GM19035 (cell line): ENCODE data around the gene TMEM176A.
"Not testable (repeated sequence)": the region's sequence is repeated elsewhere in the genome, so short reads cannot be mapped to it uniquely, and the experiment has no call there.

Experiments
- ATAC-seq: cut with Tn5 transposase; IDR thresholded peaks from one replicate; pipeline ENCODE4 v1.9.1; 2021; ENCODE audit not compliant: unreplicated experiment

TMEM176A gene, protein sequence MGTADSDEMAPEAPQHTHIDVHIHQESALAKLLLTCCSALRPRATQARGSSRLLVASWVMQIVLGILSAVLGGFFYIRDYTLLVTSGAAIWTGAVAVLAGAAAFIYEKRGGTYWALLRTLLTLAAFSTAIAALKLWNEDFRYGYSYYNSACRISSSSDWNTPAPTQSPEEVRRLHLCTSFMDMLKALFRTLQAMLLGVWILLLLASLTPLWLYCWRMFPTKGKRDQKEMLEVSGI

DNA sequence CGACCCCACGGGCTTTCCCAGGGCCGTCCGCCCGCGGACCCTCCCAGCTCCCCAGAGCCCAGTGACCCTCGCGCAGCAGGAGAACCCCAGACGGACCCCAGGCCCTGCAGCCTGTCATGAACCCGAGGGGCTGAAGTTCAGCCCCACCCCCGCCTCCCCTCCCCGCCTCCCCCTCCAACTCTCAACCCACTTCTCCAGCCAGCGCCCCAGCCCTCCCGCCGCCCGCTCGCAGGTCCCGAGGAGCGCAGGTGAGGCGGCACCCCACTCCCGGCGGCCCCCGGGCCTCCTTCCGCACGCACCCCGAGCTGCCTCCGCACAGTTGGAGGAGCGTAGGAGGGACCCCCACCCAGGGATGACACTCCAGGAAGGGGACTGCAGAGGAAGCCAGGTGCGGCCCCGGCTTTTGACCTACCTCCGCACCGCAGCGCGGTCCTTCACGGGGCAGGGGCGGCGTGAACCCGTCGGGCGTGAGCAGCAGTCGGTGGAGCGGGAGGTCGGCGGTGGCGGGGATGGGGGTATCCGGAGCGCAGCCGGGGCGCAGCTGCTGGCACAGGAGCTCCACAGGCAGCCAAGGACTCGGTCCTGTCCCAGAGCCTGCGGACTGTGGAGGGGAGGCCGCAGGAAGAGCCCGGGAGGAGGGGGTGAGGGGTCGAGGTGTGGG lies at the start of gene TMEM176A:
Gene TMEM176A (plus strand): TSS at position 189 of the 661 bp plus-strand sequence. CDS start 782 bp downstream, outside the sequence.
- ATAC-seq, result no peak

DNA sequence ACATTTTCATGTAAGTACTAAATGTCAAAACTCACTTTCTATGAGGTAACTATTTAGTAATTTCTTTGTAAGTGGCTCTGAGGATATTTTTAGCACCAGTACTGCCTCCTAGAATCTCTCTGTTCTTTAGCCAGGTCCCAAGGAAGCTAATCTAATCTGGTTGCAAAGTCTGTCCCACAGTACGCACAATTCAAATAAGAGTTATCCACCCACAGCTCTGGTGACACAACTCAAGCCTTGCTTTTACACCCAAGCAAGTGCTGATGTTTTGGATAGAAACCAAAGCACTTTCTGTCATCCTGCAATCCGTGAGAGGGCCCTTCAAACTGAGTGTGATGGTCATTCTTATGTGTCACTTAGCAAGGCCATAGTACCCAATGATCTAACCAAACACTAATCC lies 48.9 kb upstream of the TMEM176A start:
- no peak for ATAC-seq

DNA sequence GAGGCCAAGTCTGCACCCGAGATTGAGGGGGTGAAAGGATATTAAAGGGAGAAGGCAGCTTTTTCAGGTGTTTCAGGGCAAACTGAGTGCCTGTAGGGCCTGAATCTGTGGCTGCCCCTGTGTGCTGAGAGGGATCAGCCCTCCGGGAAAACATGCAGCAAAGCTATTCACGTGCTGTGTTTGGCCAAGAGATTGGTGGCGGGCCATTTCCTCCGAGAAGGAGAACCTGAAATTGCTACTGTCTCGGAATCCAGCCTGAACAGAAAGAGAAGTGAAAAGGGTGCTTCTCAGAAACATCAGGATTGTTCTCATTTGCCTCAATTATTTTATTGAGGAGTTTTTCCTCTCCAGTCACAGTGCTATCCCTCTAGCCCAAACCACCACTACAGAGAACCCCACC lies 47.3 kb upstream of the TMEM176A start:
- no peak for ATAC-seq

DNA sequence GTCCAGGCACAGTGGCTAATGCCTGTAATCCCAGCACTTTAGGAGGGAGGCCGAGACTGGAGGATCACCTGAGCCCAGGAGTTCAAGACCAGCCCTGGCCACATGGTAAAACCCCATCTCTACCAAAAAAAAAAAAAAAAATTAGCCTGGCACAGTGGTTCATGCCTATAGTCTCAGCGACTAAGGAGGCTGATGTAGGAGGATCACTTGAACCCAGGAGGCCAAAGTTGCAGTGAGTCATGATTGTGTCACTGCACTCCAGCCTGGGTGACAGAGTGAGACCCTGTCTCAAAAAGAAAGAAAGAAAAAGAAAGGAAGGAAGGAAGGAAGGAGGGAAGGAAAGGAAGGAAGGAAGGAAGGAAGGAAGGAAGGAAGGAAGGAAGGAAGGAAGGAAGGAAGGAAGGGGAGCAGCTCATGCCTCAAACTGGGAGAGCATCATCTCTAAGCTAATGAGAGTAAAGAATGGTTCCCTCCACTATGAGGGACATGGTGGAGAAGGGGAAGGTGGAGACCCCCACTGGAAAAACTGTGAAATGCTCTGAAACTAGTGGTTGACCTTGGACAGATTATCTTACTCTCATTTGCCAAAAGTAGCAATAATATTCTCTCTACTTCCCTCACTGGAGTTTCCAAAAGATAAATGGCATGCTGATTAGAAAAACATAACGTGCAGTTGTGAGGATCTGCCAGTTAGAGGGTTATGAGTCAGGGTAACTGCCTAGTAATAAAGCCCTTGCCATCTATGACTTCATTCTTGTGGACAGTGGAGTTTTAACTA lies 46.6 kb upstream of the TMEM176A start:
- ATAC-seq, result no peak

DNA sequence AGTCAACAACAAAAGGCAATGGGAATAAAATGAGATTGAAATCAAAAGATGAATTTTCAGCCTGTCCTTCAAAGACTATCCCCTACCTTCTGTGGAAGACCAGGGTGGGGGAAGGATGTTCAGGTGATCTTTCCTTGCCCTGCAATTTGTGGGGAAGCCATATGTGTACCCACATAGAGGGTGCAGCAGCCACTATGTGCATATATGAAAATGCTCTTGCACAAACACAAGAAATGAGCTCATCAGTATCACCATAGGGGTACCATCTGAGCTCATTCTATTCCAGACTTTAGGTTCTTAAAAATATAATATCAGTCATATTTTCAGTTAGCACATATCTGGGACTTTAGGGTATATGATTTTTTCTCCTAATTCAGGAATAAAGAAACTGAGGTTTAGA lies 45.6 kb upstream of the TMEM176A start:
- no peak for ATAC-seq

DNA sequence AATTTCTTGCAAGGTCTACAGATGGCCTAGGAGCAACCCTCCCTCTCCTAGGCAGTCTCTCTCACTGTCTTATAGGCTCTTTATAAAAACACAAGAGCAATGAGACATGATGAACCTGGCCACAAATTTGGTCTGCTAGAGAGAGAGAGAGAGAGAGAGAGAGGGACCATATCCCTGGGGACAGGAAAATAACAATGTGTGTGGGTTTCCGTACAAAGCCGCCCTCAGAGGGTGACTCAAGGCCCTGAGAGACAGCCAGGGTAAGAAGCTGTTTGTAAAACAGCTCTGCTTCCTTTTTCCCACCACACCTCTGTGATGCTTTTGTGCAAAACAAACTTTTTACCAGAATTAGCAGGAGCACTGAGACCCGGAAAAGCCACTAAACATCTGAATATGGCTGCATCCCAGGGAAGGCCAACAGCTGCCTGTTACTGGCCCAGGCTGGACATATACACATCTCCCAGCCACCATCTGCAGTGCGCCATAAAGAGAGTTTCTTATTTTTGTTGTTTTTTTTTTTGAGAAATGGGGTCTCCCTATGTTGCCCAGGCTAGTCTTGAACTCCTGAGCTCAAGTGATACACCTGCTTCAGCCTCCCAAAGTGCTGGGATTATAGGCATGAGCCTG lies 45.0 kb upstream of the TMEM176A start:
- ATAC-seq, result peak; percentile 51

DNA sequence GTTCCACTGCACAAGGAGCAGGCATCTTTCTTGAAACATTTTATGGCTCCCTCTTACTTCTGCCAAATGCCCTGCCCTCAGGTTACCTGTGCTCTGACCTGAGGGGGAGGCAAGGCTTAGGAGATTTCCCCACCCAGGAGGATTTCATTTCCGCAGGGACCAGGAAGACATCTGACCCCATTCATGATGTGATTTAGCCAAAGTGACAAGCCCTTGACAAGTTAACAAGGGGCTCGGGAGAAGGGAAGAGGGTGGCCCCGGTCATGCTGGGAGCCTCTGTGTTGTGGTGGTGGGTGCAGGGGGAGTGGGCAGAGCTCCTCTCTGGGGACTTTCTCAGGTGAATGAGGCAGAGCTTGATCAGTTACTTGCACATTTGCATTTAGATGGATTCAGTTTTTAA lies 44.4 kb upstream of the TMEM176A start:
- no peak for ATAC-seq

DNA sequence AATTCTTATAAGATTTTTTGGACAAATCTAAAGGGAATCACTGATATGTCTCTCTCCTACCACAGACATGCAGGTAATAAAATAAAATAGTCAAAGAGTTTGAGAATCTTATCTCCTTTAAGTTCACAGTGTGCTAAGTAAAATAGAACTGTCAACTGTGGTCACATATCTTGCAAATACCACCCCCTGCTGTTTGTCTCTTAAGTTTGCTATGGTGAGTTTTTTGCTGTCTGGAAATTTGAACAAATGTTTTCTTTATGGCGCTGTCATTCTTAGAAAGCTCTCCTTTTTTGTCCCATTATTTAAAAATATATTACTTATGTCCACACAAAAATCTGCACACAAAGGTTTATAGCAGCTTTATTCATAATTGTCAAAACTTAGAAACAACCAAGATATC lies 43.7 kb upstream of the TMEM176A start:
- no peak for ATAC-seq

DNA sequence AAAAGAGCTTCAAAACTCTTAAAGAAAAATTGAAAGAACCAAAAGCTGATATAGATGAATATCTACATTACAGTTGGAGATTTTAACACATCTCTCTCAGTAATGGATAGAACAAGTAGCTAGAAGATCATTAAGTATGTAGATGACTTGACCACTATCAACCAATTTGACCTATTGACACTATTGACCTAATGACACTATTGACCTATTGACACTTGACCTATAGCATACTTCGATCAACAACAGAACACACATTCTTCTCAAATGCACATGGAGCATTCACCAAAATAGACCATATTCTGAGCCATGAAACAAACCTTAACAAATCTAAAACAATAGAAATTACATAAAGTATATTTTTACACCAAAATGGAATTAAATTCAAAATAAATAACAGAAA lies 41.1 kb upstream of the TMEM176A start:
- ATAC-seq, result no peak

DNA sequence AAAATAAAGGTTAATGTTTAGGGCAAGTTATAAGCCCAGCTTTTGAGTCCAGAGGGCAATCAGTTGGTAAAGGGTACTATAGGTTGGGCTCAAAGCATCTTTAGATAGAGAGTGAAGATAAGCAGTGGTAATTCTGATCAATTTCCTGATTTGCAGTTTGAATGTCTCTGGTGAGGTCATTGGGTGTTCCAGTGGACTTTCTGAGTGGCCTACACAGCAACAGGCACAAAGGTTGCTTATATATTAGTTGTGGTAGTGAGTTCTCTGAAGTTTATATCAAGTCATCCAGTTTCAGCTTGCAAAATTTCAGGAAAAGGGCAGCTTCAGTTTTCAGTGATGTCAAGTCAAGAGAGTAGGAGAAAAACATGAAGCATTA lies 34.2 kb upstream of the TMEM176A start:
- no peak for ATAC-seq

DNA sequence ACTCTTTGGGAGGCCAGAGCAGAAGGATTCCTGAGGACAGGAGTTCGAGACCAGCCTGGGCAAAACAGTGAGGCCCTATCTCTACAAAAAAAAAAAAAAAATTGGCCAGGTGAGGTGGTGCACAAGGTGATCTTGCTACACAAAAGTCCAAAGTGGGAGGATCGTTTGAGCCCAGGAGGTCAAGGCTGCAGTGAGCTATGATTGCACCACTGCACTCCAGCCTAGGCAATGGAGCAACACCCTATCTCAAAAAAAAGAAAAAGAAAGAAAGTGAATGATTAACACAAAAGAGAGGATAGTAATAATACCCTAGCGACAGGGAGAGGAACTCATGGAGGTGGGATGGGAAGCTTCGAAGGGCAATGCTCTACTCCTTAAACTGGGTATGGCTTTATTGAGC lies 30.8 kb upstream of the TMEM176A start:
- ATAC-seq, result no peak

DNA sequence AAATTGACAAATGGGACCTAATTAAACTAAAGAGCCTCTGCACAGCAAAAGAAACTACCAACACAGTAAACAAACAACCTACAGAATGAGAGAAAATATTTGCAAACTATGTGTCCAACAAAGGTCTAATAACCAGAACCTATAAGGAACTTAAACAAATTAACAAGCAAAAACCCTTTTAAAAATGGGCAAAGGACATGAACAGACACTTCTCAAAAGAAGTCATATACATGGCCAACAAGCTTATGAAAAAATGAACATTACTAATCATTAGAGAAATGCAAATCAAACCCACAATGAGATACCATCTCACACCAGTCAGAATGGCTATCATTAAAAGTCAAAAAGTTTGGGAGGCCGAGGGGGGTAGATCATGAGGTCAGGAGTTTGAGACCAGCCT lies 26.4 kb upstream of the TMEM176A start:
- not testable (repeated sequence) for ATAC-seq

DNA sequence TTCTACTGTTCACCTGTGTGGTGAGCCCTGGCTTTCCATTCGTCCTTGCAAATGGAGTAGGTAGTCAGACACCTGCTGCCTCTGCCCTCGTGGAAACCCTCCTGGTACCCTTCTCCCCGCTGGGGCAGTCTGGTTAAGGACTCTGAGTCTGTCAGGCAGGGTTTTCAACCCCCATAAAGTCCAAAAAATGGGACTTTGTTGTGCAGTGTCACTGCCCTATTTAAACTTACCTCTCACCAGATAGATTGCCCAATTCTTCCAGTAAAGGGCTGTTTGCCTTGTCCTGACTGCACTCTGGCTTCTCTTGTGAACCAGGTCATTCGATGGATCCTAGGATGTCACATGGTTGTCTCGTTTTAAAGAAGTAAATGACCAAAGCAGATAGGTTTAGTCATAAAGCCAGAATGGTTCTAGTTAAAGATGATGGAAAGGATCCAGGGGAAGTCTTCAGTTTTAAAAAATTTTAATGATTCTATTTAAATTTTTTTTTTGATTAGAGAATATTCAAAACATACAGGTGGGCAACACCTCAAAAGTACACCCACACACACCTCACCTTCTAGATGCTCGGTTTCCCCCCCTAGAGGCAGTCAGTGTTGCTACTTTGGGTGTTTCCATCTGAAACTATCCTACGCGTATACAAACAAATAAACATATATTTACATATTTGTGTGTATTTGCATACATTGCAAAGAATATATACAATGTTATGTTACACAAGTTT lies 22.4 kb upstream of the TMEM176A start:
- ATAC-seq, result no peak

DNA sequence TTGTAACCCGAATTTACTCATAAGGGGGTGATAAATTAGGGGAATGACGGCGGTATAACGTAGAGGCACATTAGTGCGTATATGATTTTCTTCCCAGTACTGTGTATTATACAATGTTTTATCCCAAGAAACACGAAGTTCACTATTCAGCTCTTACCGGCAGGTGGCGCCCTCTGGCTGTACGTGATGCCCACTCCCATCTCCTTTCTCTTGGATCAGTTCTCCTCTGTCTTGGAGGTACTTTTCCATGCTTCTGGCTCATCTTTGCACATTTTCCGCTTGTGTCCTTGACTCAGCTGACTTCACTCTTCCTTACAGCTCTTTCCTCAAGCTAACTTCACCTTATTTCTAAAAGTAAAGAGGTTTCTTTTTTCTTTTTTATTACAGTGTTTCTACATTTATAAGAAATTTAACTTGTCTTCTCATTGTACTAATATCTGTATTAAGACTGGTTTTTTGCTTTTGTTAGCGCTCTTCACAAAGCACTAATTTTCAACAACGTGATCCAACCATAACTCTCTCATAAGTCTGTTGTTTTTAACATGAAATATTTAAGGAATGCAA lies 21.7 kb upstream of the TMEM176A start:
- ATAC-seq, result no peak

DNA sequence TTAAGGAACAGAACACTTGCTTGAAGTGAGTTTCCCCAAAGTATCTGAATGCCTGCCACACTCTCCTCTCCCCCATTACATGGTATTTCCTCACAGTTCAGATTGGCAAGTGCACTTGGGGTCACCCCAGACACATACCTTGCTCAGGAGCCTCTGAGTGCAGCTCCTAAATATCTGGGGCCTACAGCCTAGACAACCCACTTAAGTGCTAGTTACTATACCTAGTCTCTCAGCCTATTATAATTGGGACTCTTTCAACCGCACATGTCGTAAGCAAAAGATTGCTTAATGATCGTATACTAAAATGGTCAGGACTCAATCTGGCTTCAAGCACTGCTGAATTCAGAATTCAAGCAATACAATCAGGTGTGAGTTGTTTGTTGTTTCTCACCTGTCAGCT lies 20.3 kb upstream of the TMEM176A start:
- ATAC-seq, result no peak

DNA sequence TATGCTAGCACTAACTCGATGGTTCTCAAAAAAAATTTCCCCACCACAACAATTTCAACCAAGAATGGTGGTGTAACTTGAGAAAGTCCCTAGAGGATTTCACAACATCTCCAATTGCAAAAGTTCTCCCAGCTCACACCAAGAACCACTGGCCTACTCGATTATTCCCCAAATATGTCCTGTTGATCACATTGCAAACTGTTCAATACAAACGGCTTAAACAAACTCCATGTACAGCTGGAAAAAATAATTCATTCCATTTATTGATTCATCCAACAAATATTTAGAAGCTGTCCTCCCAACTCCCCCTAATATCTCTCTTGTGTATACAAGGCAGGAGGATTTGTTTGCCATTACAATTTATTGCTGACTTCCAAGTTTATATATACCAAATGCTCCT lies 19.5 kb upstream of the TMEM176A start:
- ATAC-seq, result no peak

DNA sequence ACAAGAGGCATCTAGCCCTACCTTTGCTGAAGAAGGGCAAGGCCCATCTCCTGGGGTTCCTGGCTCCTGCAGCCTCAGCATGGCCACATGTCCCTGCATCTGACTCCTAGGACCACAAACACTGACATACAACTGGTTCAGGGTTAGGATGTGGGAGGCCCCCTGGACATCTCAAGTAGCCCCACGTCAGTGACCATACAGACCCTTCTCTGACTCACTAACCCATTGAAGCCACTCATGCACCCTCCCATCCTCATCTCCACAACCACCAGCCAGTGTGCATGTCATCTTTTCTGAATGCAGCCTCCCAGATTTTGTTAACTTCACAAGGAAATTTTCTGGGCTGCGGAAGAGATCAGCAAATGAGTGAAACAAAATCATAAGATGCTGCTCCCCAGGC lies 18.6 kb upstream of the TMEM176A start:
- ATAC-seq, result no peak

DNA sequence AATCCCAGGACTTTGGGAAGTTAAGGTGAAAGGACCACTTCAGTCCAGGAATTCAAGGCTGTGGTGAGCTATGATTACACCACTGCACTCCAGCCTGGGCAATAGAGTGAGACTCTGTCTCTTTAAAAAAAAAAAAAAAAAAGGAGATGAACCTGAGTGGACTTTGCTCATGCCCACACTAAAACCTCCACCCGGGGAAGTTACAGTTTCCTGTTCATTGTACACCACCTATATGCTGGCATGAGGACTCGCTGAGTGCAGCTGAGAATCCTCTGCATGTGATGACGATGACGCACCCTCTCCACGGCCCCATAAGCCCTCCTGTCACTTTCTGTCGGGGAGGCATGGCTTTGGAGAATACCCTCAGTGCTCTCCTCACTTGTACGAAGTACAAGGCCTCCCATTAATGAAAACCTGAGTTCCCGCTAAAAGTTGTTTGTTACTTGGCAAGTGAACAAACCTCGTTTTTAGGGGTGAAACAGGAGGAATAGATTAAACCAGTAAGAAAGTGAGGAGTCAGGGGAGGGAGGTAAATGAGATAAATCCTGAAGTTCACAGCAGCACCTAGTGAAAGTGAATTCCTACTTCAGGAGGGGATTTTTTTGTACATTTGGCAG lies 16.3 kb upstream of the TMEM176A start:
- ATAC-seq, result no peak

DNA sequence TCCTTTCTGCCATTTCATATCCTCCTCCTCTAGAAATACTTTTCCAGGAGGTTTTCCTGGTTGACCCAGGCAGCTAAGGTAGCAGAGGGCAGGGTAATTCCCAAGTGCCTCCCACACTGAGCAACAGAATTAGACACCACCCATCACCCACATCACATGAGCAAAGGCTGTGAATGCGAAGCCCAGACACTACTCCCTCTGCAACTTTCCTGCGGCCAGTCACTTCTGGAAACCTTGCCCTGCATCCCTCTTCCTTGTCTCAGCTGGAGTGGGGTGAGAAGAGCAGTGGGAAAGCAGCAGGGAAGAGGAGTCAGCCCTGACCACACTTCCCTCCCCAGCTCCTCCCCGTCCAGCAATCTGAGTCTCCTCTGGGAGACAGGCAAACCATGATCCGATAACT lies 15.6 kb upstream of the TMEM176A start:
- ATAC-seq, result no peak
